ENCODE measurements around the gene EXOSC7.

EXOSC7 gene

DNA sequence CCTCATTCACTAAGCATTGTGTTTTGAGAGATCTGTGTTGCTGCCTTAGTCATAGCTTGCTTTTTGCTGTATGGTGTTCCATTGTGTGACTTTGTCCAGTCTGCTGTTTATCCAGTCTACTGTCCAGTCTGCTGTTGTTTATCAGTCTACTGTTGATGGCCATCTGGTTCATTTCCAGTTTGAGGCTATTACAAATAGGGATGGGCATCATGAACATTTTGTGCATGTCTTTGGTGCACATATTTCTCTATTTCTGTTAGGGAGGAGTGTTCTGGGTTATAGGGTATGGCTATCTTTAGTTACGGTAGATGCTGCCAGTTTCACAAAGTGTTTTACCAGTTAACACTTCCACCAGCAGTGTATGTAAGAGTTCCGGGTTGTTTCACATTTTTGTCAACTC, 27.8 kb downstream of the EXOSC7 start:
- CTCF ChIA-PET: interaction anchor here (1.2 to 4.0 kb wide), 4 partner anchors 8 to 37 kb away, joined by 4 to 24 read pairs (median 4); no protein-coding TSS in a partner anchor
- POLR2A ChIA-PET: interaction anchor here (2.0 kb wide), 1 partner anchor 9 kb away, joined by 5 read pairs; no protein-coding TSS in a partner anchor
- peaks cover 0 to 5% (median 3%) of the 10 kb centered on the region in 5 experiments for H3K9me3 ChIP-seq (ENCODE audit: control extremely low read depth in 1 of 5, control insufficient read depth in 4 of 5, insufficient read depth in 2 of 5, low read depth in 1 of 5, low read length in 4 of 5)
- no peak for DNase-seq
- no peak overlapping the region for H3K27ac ChIP-seq (ENCODE audit: insufficient read depth in 1 of 2, low read depth in 1 of 2, low read length in 2 of 2, poor library complexity in 1 of 2, severe bottlenecking in 2 of 2)
- WGBS (ENCODE audit: insufficient coverage): 100% methylated on average over 1 of the region's 2 CpGs
- H3K36me3 ChIP-seq (ENCODE audit: control insufficient read depth in 4 of 4, insufficient read depth in 4 of 4, low read length in 3 of 4): peaks cover 22 to 76% (median 52%) of the 10 kb centered on the region in 4 experiments
- H3K27me3 ChIP-seq (replicated peaks in 2 of 5; ENCODE audit: control insufficient read depth in 4 of 5, insufficient read depth in 5 of 5, low read length in 4 of 5): no peaks in the 10 kb centered on the region
- no peak overlapping the region for H3K4me3 ChIP-seq (ENCODE audit: control insufficient read depth in 1 of 7, extremely low read depth in 1 of 7, insufficient read depth in 4 of 7, low read depth in 2 of 7, low read length in 6 of 7)
- peaks cover 0 to 13% (median 6%) of the 10 kb centered on the region in 4 experiments for H3K4me1 ChIP-seq (ENCODE audit: control extremely low read depth in 1 of 4, control insufficient read depth in 4 of 4, insufficient read depth in 4 of 4, low read length in 3 of 4)

DNA sequence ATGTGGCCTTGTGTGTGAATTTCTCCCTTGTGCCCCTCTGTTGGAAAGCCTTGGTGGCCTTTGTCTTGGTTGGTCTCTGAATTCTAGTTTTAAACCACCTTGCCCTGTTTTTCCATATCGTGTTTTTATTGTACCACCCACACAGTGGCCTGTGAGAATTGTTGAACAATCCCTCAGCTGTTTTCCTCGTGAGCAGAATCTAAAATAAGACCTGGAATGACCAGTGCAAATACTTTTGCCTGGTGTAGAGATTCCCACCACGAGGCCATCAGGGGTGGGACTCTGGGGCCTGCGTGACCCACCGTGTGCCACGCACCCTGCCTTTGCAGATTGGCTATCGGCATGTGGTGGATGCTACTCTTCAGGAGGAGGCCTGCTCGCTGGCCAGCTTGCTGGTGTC, 31.0 kb downstream of the EXOSC7 start:
- no peaks in the 10 kb centered on the region for H3K27me3 ChIP-seq (replicated peaks in 2 of 5; ENCODE audit: control insufficient read depth in 4 of 5, insufficient read depth in 5 of 5, low read length in 4 of 5)
- H3K27ac ChIP-seq (ENCODE audit: insufficient read depth in 1 of 2, low read depth in 1 of 2, low read length in 2 of 2, poor library complexity in 1 of 2, severe bottlenecking in 2 of 2): no peak overlapping the region

DNA sequence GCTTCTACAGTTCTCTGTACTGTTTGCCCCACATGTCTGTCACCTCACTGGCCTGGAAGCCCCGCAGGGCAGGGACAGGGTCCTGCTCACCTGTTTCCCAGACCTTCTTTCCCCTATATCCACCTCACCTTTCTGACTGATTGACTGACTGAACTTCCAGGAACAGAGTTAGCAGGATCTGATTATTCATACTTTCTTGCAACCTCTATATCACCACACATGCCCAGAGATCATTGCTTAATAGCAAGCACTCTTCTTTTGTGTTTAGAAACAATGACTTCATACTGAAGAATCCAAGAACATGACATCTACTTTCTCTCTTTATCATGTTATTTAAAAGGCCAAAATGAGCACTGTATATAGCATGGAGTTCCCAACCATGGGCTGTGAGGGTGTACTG, 32.1 kb downstream of the EXOSC7 start:
- ChIA-PET POLR2A (no interaction called here), CTCF (interaction anchor here (0.9 to 1.2 kb wide), 2 partner anchors 20 to 24 kb away, joined by 3 read pairs; no protein-coding TSS in a partner anchor)
- Histone ChIP-seq H3K4me1 (ENCODE audit: control extremely low read depth in 1 of 4, control insufficient read depth in 4 of 4, insufficient read depth in 4 of 4, low read length in 3 of 4) (peaks cover 4 to 39% (median 27%) of the 10 kb centered on the region in 4 experiments), H3K9me3 (ENCODE audit: control extremely low read depth in 1 of 5, control insufficient read depth in 4 of 5, insufficient read depth in 2 of 5, low read depth in 1 of 5, low read length in 4 of 5) (peaks cover 0 to 5% (median 3%) of the 10 kb centered on the region in 5 experiments), H3K36me3 (ENCODE audit: control insufficient read depth in 4 of 4, insufficient read depth in 4 of 4, low read length in 3 of 4) (peaks cover 19 to 76% (median 31%) of the 10 kb centered on the region in 4 experiments), H3K4me3 (ENCODE audit: control insufficient read depth in 1 of 7, extremely low read depth in 1 of 7, insufficient read depth in 4 of 7, low read depth in 2 of 7, low read length in 6 of 7) (no peak overlapping the region), H3K27ac (ENCODE audit: insufficient read depth in 1 of 2, low read depth in 1 of 2, low read length in 2 of 2, poor library complexity in 1 of 2, severe bottlenecking in 2 of 2) (no peak overlapping the region), H3K27me3 (replicated peaks in 2 of 5; ENCODE audit: control insufficient read depth in 4 of 5, insufficient read depth in 5 of 5, low read length in 4 of 5) (no peaks in the 10 kb centered on the region)
- no peak for DNase-seq
- whole genome bisulfite sequencing (ENCODE audit: insufficient coverage): 100% methylated on average over 1 of the region's 1 CpG

More for the DNA sequence above, 31.0 kb downstream of the EXOSC7 start:
- DNase-seq: no peak
- ChIA-PET POLR2A (no interaction called here), CTCF (interaction anchor here (0.8 kb wide), 1 partner anchor 14 kb away, joined by 3 read pairs; no protein-coding TSS in a partner anchor)
- H3K36me3 ChIP-seq (ENCODE audit: control insufficient read depth in 4 of 4, insufficient read depth in 4 of 4, low read length in 3 of 4): peaks cover 19 to 72% (median 32%) of the 10 kb centered on the region in 4 experiments
- H3K9me3 ChIP-seq (ENCODE audit: control extremely low read depth in 1 of 5, control insufficient read depth in 4 of 5, insufficient read depth in 2 of 5, low read depth in 1 of 5, low read length in 4 of 5): peaks cover 0 to 5% (median 3%) of the 10 kb centered on the region in 5 experiments
- no peak overlapping the region for H3K4me3 ChIP-seq (ENCODE audit: control insufficient read depth in 1 of 7, extremely low read depth in 1 of 7, insufficient read depth in 4 of 7, low read depth in 2 of 7, low read length in 6 of 7)
- H3K4me1 ChIP-seq (ENCODE audit: control extremely low read depth in 1 of 4, control insufficient read depth in 4 of 4, insufficient read depth in 4 of 4, low read length in 3 of 4): peaks cover 4 to 34% (median 22%) of the 10 kb centered on the region in 4 experiments
- 100% methylated on average over 7 of the region's 8 CpGs for WGBS (ENCODE audit: insufficient coverage)

DNA sequence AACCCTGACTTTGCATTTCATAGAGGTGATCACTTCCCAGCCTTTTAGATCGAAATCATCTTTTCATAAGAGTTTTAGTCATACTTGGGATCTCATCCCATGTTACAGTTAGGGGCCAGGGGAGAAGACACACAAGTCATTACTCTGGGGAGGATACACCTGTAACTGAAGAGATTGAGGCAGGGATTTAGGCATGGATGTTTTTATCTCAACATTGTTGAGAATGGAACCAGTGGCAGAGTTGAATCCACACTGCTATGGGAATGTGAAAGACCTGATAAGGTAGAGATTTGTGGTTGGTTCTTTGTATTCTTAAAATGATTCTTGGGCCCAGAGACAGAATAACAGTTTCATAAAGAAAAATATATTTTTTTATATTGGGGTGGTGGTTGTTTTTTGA, 33.8 kb downstream of the EXOSC7 start:
- Histone ChIP-seq H3K9me3 (ENCODE audit: control extremely low read depth in 1 of 5, control insufficient read depth in 4 of 5, insufficient read depth in 2 of 5, low read depth in 1 of 5, low read length in 4 of 5) (peaks cover 0 to 4% (median 3%) of the 10 kb centered on the region in 5 experiments), H3K27me3 (replicated peaks in 2 of 5; ENCODE audit: control insufficient read depth in 4 of 5, insufficient read depth in 5 of 5, low read length in 4 of 5) (no peaks in the 10 kb centered on the region), H3K36me3 (ENCODE audit: control insufficient read depth in 4 of 4, insufficient read depth in 4 of 4, low read length in 3 of 4) (peaks cover 9 to 76% (median 23%) of the 10 kb centered on the region in 4 experiments), H3K27ac (ENCODE audit: insufficient read depth in 1 of 2, low read depth in 1 of 2, low read length in 2 of 2, poor library complexity in 1 of 2, severe bottlenecking in 2 of 2) (no peak overlapping the region), H3K4me1 (ENCODE audit: control extremely low read depth in 1 of 4, control insufficient read depth in 4 of 4, insufficient read depth in 4 of 4, low read length in 3 of 4) (peaks cover 4 to 47% (median 28%) of the 10 kb centered on the region in 4 experiments), H3K4me3 (ENCODE audit: control insufficient read depth in 1 of 7, extremely low read depth in 1 of 7, insufficient read depth in 4 of 7, low read depth in 2 of 7, low read length in 6 of 7) (no peak overlapping the region)
- POLR2A ChIA-PET: no interaction called here
- CTCF ChIA-PET: no interaction called here
- DNase-seq: no peak
- WGBS (ENCODE audit: insufficient coverage): 100% methylated on average over 1 of the region's 1 CpG

DNA sequence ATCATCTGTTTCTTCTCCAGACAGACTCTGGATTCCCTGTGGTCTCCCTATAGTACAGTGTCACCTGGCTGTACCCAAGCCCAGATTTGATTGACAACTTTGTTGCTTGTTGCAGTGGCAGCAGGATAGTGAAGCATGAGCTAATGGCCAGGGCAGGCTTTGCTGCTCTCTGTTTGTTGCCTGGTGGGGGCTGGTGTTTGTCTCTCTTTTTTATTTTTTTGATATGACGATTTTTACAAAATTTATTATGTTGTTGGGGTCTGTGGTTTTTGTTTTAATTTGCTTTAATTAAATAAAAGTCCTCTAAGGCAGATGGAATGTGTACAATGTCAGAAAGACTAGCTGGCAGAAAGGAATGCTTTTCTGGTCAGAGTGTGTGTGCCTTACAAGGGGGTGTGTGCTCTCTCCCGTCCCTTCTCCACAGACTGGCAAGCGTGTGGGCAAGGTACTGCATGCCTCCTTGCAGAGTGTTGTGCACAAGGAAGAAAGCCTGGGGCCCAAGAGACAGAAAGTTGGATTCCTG, 34.8 kb downstream of the EXOSC7 start:
- 76% methylated on average over 2 of the region's 3 CpGs for WGBS (ENCODE audit: insufficient coverage)
- Histone ChIP-seq H3K27ac (ENCODE audit: insufficient read depth in 1 of 2, low read depth in 1 of 2, low read length in 2 of 2, poor library complexity in 1 of 2, severe bottlenecking in 2 of 2) (peak overlapping the region; percentile 52 to 71), H3K36me3 (ENCODE audit: control insufficient read depth in 4 of 4, insufficient read depth in 4 of 4, low read length in 3 of 4) (peaks cover 6 to 75% (median 18%) of the 10 kb centered on the region in 4 experiments), H3K27me3 (replicated peaks in 2 of 5; ENCODE audit: control insufficient read depth in 4 of 5, insufficient read depth in 5 of 5, low read length in 4 of 5) (no peaks in the 10 kb centered on the region), H3K9me3 (ENCODE audit: control extremely low read depth in 1 of 5, control insufficient read depth in 4 of 5, insufficient read depth in 2 of 5, low read depth in 1 of 5, low read length in 4 of 5) (no peaks in the 10 kb centered on the region), H3K4me1 (ENCODE audit: control extremely low read depth in 1 of 4, control insufficient read depth in 4 of 4, insufficient read depth in 4 of 4, low read length in 3 of 4) (peaks cover 4 to 47% (median 28%) of the 10 kb centered on the region in 4 experiments), H3K4me3 (ENCODE audit: control insufficient read depth in 1 of 7, extremely low read depth in 1 of 7, insufficient read depth in 4 of 7, low read depth in 2 of 7, low read length in 6 of 7) (peak overlapping the region in 1 of 7 experiments; percentile 17)
- ChIA-PET POLR2A (no interaction called here), CTCF (interaction anchor here (0.7 to 3.4 kb wide), 8 partner anchors 19 to 28 kb away, joined by 3 to 23 read pairs (median 4); no protein-coding TSS in a partner anchor)
- peak in 1 of 3 donors; percentile 50 for DNase-seq

DNA sequence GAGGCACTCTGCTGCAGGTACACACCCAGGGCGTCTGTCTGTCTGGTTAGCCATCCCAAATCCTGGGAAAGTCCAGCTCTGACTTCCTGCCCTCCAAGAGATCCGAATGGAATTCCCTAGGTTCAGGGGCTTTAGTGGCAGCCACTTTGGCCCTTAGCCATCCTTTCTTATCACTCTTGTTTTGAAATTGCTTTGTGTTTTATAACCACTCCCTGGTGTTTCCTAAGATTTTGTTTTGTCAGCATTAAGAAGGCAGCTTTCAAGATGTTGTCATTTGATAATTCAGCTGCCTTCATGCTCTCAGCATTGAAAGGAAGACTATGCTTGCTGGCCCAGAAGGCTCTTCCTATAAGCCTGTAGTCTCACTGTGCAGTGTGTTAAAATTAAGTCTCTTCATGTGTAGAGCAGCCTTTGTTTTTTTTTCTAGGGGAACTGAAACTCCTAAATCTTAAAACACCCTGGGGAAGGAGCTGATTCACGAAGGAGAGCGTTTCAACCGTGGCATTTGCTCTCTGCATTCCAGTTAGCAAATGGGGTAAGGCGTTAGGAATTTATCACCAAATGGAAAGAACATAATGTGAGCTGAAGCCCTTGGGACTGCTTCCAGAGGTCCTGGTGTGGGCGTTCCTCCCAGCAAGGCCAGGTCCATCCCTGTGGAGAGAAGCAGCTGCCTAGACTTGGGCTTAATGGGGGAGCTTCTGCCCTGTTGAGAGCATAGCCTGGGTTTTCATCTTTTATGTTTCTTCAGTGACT, 35.9 kb downstream of the EXOSC7 start:
- POLR2A ChIA-PET: interaction anchor here (0.7 to 1.0 kb wide), 3 partner anchors 9 to 36 kb away, joined by 3 to 5 read pairs (median 3); no protein-coding TSS in a partner anchor

More for the DNA sequence above, 35.9 kb downstream of the EXOSC7 start:
- DNase-seq: peak; percentile 82 to 97 (median 92)
- WGBS (ENCODE audit: insufficient coverage): 13% methylated on average over 3 of the region's 7 CpGs
- Histone ChIP-seq H3K4me1 (ENCODE audit: control extremely low read depth in 1 of 4, control insufficient read depth in 4 of 4, insufficient read depth in 4 of 4, low read length in 3 of 4) (peaks cover 4 to 58% (median 35%) of the 10 kb centered on the region in 4 experiments), H3K27me3 (replicated peaks in 2 of 5; ENCODE audit: control insufficient read depth in 4 of 5, insufficient read depth in 5 of 5, low read length in 4 of 5) (no peaks in the 10 kb centered on the region), H3K9me3 (ENCODE audit: control extremely low read depth in 1 of 5, control insufficient read depth in 4 of 5, insufficient read depth in 2 of 5, low read depth in 1 of 5, low read length in 4 of 5) (no peaks in the 10 kb centered on the region), H3K4me3 (ENCODE audit: control insufficient read depth in 1 of 7, extremely low read depth in 1 of 7, insufficient read depth in 4 of 7, low read depth in 2 of 7, low read length in 6 of 7) (peak overlapping the region in 3 of 7 experiments; percentile 1 to 39 (median 35)), H3K36me3 (ENCODE audit: control insufficient read depth in 4 of 4, insufficient read depth in 4 of 4, low read length in 3 of 4) (peaks cover 6 to 74% (median 17%) of the 10 kb centered on the region in 4 experiments), H3K27ac (ENCODE audit: insufficient read depth in 1 of 2, low read depth in 1 of 2, low read length in 2 of 2, poor library complexity in 1 of 2, severe bottlenecking in 2 of 2) (peak overlapping the region; percentile 52 to 74)
- CTCF ChIA-PET: interaction anchor here (1.0 to 3.4 kb wide), 10 partner anchors 9 to 649 kb away, joined by 3 to 23 read pairs (median 4); partner anchors contain the start of genes EXOSC7 and ZDHHC3

Data from common myeloid progenitor, CD34-positive (primary cell).